ENCODE data around the gene SLF2. TPM values are rescaled to one million over a fixed set of nuclear protein-coding genes. Genes with fewer than 3 reads are reported as not detected.

Gene SLF2
- total RNA-seq, 4 donors from 2014 or later = 22.1 to 32.4 (median 25.6) TPM

- Histone ChIP-seq H3K27me3 (no peaks in the 10 kb centered on the region), H3K4me1 (peaks cover 0 to 78% (median 21%) of the 10 kb centered on the region in 3 donors), H3K36me3 (peaks cover 0 to 44% of the 10 kb centered on the region in 2 donors), H3K9me3 (no peaks in the 10 kb centered on the region), H3K4me3 (no peak overlapping the region), H3K27ac (peak overlapping the region in 3 of 4 donors; percentile 65 to 71 (median 69))
- 22 to 40% methylated on average over 4 to 8 of the region's 13 CpGs for WGBS, 2 donors (ENCODE audit: low coverage in 1 of 2)
- TF ChIP-seq CTCF (IDR thresholded peaks at IDR 0.05) = no peak
- peak; percentile 26 for TF ChIP-seq POLR2AphosphoS5 (IDR thresholded peaks at IDR 0.05)
- ATAC-seq = no peak
Measured at GRCh38 chr10:101007915-101008822, 95.4 kb downstream of the SLF2 start.

GRCh38 chr10:101008823-101009423, 96.2 kb downstream of the SLF2 start:
- peaks cover 0 to 36% of the 10 kb centered on the region in 2 donors for H3K36me3 ChIP-seq
- peak overlapping the region in 3 of 4 donors; percentile 65 to 71 (median 69) for H3K27ac ChIP-seq
- H3K4me1 ChIP-seq = peaks cover 0 to 78% (median 26%) of the 10 kb centered on the region in 3 donors
- H3K9me3 ChIP-seq = no peaks in the 10 kb centered on the region
- H3K27me3 ChIP-seq = no peaks in the 10 kb centered on the region
- WGBS, 2 donors (ENCODE audit: low coverage in 1 of 2) = 63 to 67% methylated on average over 2 of the region's 6 CpGs
- ATAC-seq = no peak
- H3K4me3 ChIP-seq = no peak overlapping the region
- no peak for TF ChIP-seq POLR2AphosphoS5 (IDR thresholded peaks at IDR 0.05)
- TF ChIP-seq CTCF (IDR thresholded peaks at IDR 0.05) = no peak
- TF ChIP-seq POLR2A (IDR thresholded peaks at IDR 0.05) = no peak
- no peak for TF ChIP-seq EP300 (IDR thresholded peaks at IDR 0.05)

DNA sequence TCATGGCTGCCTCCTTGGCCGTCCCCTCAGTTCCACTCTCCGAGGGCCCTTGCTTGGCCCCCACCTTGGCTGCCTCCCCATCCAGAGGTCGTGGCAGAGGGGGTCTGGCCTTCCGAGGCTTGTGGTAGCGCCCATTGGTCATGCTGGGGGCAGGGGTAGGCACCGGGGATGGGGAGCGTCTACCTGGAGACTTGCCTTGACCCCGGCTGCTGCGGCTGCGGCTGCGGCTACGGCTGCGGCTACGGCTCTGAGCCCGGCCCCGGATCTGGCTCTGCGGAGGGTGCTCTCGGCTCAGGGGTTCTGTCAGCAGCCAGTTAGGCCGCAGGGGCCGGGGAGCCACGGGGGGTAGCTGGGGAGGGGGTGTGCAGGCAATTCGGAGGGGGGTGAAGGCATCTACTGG, 97.6 kb downstream of the SLF2 start:
- Histone ChIP-seq H3K36me3 (peaks cover 0 to 22% of the 10 kb centered on the region in 2 donors), H3K27me3 (no peaks in the 10 kb centered on the region), H3K4me3 (no peak overlapping the region), H3K9me3 (no peaks in the 10 kb centered on the region), H3K27ac (no peak overlapping the region), H3K4me1 (peaks cover 0 to 75% (median 29%) of the 10 kb centered on the region in 3 donors)
- ATAC-seq = no peak
- no CpG with 5 or more reads among the region's 22 CpGs for WGBS, 2 donors (ENCODE audit: low coverage in 1 of 2)
- TF ChIP-seq POLR2A (IDR thresholded peaks at IDR 0.05) = no peak
- no peak for TF ChIP-seq EP300 (IDR thresholded peaks at IDR 0.05)
- TF ChIP-seq POLR2AphosphoS5 (IDR thresholded peaks at IDR 0.05) = no peak
- no peak for TF ChIP-seq CTCF (IDR thresholded peaks at IDR 0.05)

DNA sequence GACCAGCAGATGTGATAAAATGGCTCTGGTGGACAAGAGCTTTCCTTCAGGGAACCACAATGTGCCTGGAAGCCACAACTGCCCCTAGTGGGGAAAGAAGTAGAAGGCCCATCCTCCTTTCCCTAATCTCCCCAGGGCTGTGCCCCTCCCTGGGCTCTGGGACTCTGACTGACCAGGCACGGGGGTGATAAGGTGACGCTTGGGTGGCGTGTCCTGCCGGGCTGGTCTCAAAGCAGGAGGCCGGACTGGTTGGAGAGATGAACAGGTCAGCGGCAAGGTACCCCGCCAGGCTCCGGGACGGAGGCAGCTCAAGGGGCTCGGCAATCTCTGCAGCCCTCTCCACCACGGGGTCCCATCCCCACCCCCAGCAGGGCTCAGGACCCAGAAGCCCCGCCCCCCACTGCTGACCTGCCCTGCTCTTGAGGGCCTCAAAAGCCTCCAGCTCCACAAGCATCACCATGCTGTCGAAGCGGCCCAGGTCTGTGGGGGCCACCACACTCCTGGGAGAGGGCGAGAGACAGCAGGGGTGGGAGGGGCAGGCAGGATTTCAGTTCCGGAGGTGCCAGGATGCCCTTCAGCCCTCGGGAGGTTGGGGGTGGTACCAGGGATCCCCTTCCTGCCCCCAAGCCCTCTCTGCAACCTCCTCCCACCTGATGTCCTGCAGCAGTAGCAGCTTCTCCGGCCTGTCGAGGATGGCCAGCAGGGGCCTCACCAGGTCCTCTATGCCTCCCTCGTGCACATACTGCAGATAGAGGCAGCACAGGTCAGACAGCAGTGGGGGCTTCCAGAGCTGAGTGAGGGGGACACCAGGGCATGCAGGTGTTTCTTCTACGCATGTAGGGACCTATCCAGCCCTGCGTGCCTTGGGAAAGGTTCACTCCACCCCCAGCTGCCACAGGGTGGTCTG, 99.0 kb downstream of the SLF2 start:
- Histone ChIP-seq H3K27ac (peak overlapping the region in 3 of 4 donors; percentile 52 to 66 (median 55)), H3K4me1 (peaks cover 0 to 63% (median 29%) of the 10 kb centered on the region in 3 donors), H3K36me3 (peaks cover 0 to 8% of the 10 kb centered on the region in 2 donors), H3K9me3 (no peaks in the 10 kb centered on the region), H3K4me3 (no peak overlapping the region), H3K27me3 (peaks cover 13% of the 10 kb centered on the region)
- ATAC-seq = no peak
- peak in 1 of 4 experiments; percentile 23 for TF ChIP-seq CTCF (IDR thresholded peaks at IDR 0.05)
- no peak for TF ChIP-seq EP300 (IDR thresholded peaks at IDR 0.05)
- WGBS, 2 donors (ENCODE audit: low coverage in 1 of 2) = 63% methylated on average over 2 of the region's 22 CpGs; no CpG with 5 or more reads in 1 of the 2 donors
